B cell (primary cell): ENCODE results near the gene TEAD1. TPM values are rescaled to one million over a fixed set of nuclear protein-coding genes. Genes with fewer than 3 reads are reported as not detected.

Experiments
- ATAC-seq: fragments of 200-7000 bp; cut with Tn5 transposase; one replicate; pipeline ENCODE4 v1.10.0; 2021; ENCODE audit warnings: low read depth, mild to moderate bottlenecking, moderate number of reproducible peaks, moderate library complexity
- CTCF ChIA-PET: fragments of 350-600 bp; sonication (Branson Sonifier 250); formaldehyde crosslinking; loops from one replicate; lab custom pipeline; 2021; ENCODE audit warnings: antibody characterized with exemption, inconsistent platforms; lab: Charles Lee
- POLR2A ChIA-PET: fragments of 350-600 bp; sonication (Branson Sonifier 250); formaldehyde crosslinking; loops from one replicate; lab custom pipeline; 2021; ENCODE audit warnings: antibody characterized with exemption; lab: Charles Lee
- DNase-seq: peaks from one replicate; pipeline ENCODE4 v3.0.0; 2013
- H2AFZ ChIP-seq: 2 replicates; pipeline ENCODE4 v1.6.1; 2012; ENCODE audit warnings: mild to moderate bottlenecking, low read depth, low read length; ENCODE audit not compliant: insufficient read depth, poor library complexity, severe bottlenecking
- H3K27ac ChIP-seq, 2 donors: 1 replicate in 1 of 2; 2 replicates in 1 of 2; pipeline ENCODE4 v1.5.1; 2012 to 2013; ENCODE audit warnings: low read length in 2 of 2, mild to moderate bottlenecking in 2 of 2, moderate library complexity in 1 of 2
- H3K27me3 ChIP-seq, 4 experiments: fragments of 200-600 bp in 1 of 4; sonication (generic) in 1 of 4; replicated peaks in 1 of 4; 1 replicate in 2 of 4; 2 replicates in 2 of 4; pipeline versions ENCODE4 v1.6.1 to v1.7.0; 2013 to 2016; ENCODE audit warnings: low read length in 3 of 4, mild to moderate bottlenecking in 2 of 4, mixed read lengths in 1 of 4, moderate library complexity in 1 of 4; ENCODE audit not compliant: insufficient read depth in 4 of 4, control insufficient read depth in 3 of 4; ENCODE audit errors: control extremely low read depth in 1 of 4
- H3K36me3 ChIP-seq, 2 experiments: replicated peaks in 1 of 2; 1 replicate in 1 of 2; 2 replicates in 1 of 2; pipeline versions ENCODE4 v1.6.1 to v1.7.1; 2013; ENCODE audit warnings: low read length in 1 of 2; ENCODE audit not compliant: insufficient read depth in 2 of 2, control insufficient read depth in 1 of 2; ENCODE audit errors: control extremely low read depth in 1 of 2, extremely low read depth in 1 of 2
- H3K4me1 ChIP-seq, 2 donors: fragments of 200-600 bp in 1 of 2; sonication (generic) in 1 of 2; 1 replicate in 1 of 2; 2 replicates in 1 of 2; pipeline versions ENCODE4 v1.5.1 to v1.6.1; 2013 to 2017; ENCODE audit warnings: low read length in 2 of 2; ENCODE audit not compliant: control insufficient read depth in 2 of 2, insufficient read depth in 2 of 2
- H3K4me2 ChIP-seq: replicated peaks from 2 replicates; pipeline ENCODE3; 2012; ENCODE audit warnings: mild to moderate bottlenecking, low read depth, low read length; ENCODE audit not compliant: poor library complexity, severe bottlenecking
- H3K4me3 ChIP-seq, 5 experiments: fragments of 200-600 bp in 1 of 5; sonication (generic) in 1 of 5; 1 replicate in 3 of 5; 2 replicates in 2 of 5; pipeline versions ENCODE4 v1.5.1 to v1.7.0; 2011 to 2016; ENCODE audit warnings: low read length in 4 of 5, mild to moderate bottlenecking in 4 of 5, low read depth in 2 of 5, control low read depth in 1 of 5, moderate library complexity in 1 of 5; ENCODE audit not compliant: insufficient read depth in 1 of 5; ENCODE audit errors: control extremely low read depth in 1 of 5, extremely low read depth in 1 of 5
- H3K79me2 ChIP-seq: fragments of 200-600 bp; sonication (generic); one replicate; pipeline ENCODE4 v1.6.0; 2016; ENCODE audit warnings: low read length; ENCODE audit not compliant: control insufficient read depth, insufficient read depth
- H3K9ac ChIP-seq: fragments of 200-600 bp; sonication (generic); 2 replicates; pipeline ENCODE4 v1.6.1; 2017; ENCODE audit warnings: mild to moderate bottlenecking, low read length, moderate library complexity
- H3K9me3 ChIP-seq, 3 donors: one replicate each; pipeline versions ENCODE4 v1.6.1 to v1.7.1; 2013; ENCODE audit warnings: low read length in 2 of 3; ENCODE audit not compliant: control insufficient read depth in 2 of 3, insufficient read depth in 1 of 3; ENCODE audit errors: control extremely low read depth in 1 of 3
- H4K20me1 ChIP-seq: 2 replicates; pipeline ENCODE4 v1.6.0; 2012; ENCODE audit warnings: mild to moderate bottlenecking, low read length; ENCODE audit not compliant: insufficient read depth, control insufficient read depth, poor library complexity, severe bottlenecking
- H3K27ac Mint-ChIP-seq: one replicate; pipeline ENCODE4 v1.8.0; 2021; ENCODE audit warnings: mixed read lengths
- H3K27me3 Mint-ChIP-seq: one replicate; pipeline ENCODE4 v1.8.0; 2021; ENCODE audit warnings: mixed read lengths
- H3K4me1 Mint-ChIP-seq: one replicate; pipeline ENCODE4 v1.8.0; 2021; ENCODE audit warnings: mixed read lengths
- H3K4me3 Mint-ChIP-seq: one replicate; pipeline ENCODE4 v1.8.0; 2021; ENCODE audit warnings: mixed read lengths
- H3K9me3 Mint-ChIP-seq: one replicate; pipeline ENCODE4 v1.8.0; 2022; ENCODE audit warnings: mixed read lengths; ENCODE audit not compliant: insufficient read depth
- CTCF ChIP-seq: fragments of 200-600 bp; IDR thresholded peaks from one replicate; pipeline ENCODE4 v1.8.0; 2022; ENCODE audit warnings: antibody characterized with exemption, mild to moderate bottlenecking
- EZH2 ChIP-seq: IDR thresholded peaks from 2 replicates; pipeline ENCODE4 v1.6.1; 2012; ENCODE audit warnings: borderline replicate concordance, low read depth, mild to moderate bottlenecking, moderate library complexity, low read length; ENCODE audit not compliant: insufficient read depth, poor library complexity, severe bottlenecking
- WGBS: methylation state at CpG from one replicate; pipeline ENCODE4 v1.1.5; 2013; ENCODE audit warnings: missing lambda C conversion rate; ENCODE audit not compliant: insufficient coverage; 5-methylcytosine and 5-hydroxymethylcytosine counted together
- intact Hi-C: fragments of 100-400 bp; cut with micrococcal nuclease; formaldehyde crosslinking; loops from one replicate; pipeline ENCODE4 v1.10.0; 2022
- polyA plus RNA-seq: library from polyadenylated mRNA; depleted of rRNA; stranded (reverse); fragments of >200 nt; gene quantifications from 2 replicates; pipeline ENCODE4 v1.2.3, GENCODE V29; 2012
- total RNA-seq, 2 donors: library from RNA; stranded (reverse); fragments of 120-200 nt in 1 of 2; gene quantifications; 1 replicate in 1 of 2; 2 replicates in 1 of 2; pipeline versions ENCODE4 v1.2.3 to v1.2.4, GENCODE V29; 2013 to 2022

The TEAD1 gene
- total and polyA plus RNA-seq, 2 donors (not counting 1 experiment from before 2014, with no cell fraction given), result 0.30 TPM; not detected in 1

GRCh38 chr11:12889243-12889642 lies 215.0 kb downstream of the TEAD1 start:
- Histone ChIP-seq H3K9me3 (peaks cover 0 to 3% (median 0%) of the 10 kb centered on the region in 3 donors), H3K4me3 (no peak overlapping the region), H3K27me3 (no peaks in the 10 kb centered on the region), H3K4me2 (no peak overlapping the region), H3K27ac (no peak overlapping the region), H3K4me1 (no peaks in the 10 kb centered on the region), H3K36me3 (no peaks in the 10 kb centered on the region), H4K20me1 (no peaks in the 10 kb centered on the region), H3K9ac (no peak overlapping the region), H3K79me2 (no peaks in the 10 kb centered on the region), H2AFZ (no peak overlapping the region)
- Mint-ChIP-seq H3K4me3 (no peak overlapping the region), H3K27me3 (peaks cover 13% of the 10 kb centered on the region), H3K9me3 (no peaks in the 10 kb centered on the region), H3K27ac (no peak overlapping the region), H3K4me1 (no peaks in the 10 kb centered on the region)
- DNase-seq, result no peak
- no peak for ATAC-seq
- intact Hi-C loops, result no loop called here
- POLR2A ChIA-PET, result no interaction called here
- WGBS, result 63% methylated on average over 4 of the region's 5 CpGs
- TF ChIP-seq CTCF, result no peak
- no peak for TF ChIP-seq EZH2
- CTCF ChIA-PET, result interaction anchor here (1.4 to 2.8 kb wide), 4 partner anchors 9 to 557 kb away, joined by 4 to 9 read pairs (median 6); no protein-coding TSS in a partner anchor

- Histone ChIP-seq H3K4me2 (no peak overlapping the region), H4K20me1 (no peaks in the 10 kb centered on the region), H2AFZ (no peak overlapping the region), H3K4me3 (no peak overlapping the region), H3K36me3 (no peaks in the 10 kb centered on the region), H3K9me3 (peaks cover 0 to 3% (median 0%) of the 10 kb centered on the region in 3 donors), H3K27ac (no peak overlapping the region), H3K79me2 (no peaks in the 10 kb centered on the region), H3K4me1 (no peaks in the 10 kb centered on the region), H3K9ac (no peak overlapping the region), H3K27me3 (no peaks in the 10 kb centered on the region)
- no CpG with 5 or more reads among the region's 5 CpGs for WGBS
- CTCF ChIA-PET, result interaction anchor here (1.4 to 2.8 kb wide), 2 partner anchors 8 to 10 kb away, joined by 5 to 9 read pairs; no protein-coding TSS in a partner anchor
- H3K27ac Mint-ChIP-seq, result no peak overlapping the region
- no peak overlapping the region for H3K4me3 Mint-ChIP-seq
- ATAC-seq (no peak), DNase-seq (no peak)
- intact Hi-C loops, result no loop called here
- peaks cover 18% of the 10 kb centered on the region for H3K27me3 Mint-ChIP-seq
- no peaks in the 10 kb centered on the region for H3K9me3 Mint-ChIP-seq
- TF ChIP-seq CTCF (no peak), EZH2 (no peak)
- no peaks in the 10 kb centered on the region for H3K4me1 Mint-ChIP-seq
- POLR2A ChIA-PET, result no interaction called here
These were observed 216.3 kb downstream of the TEAD1 start for GRCh38 chr11:12890476-12890875.
